Panc1 (cell line): Measurements from ENCODE around the gene USH2A.

Experiments
- POLR2AphosphoS5 ChIP-seq: IDR thresholded peaks from 2 replicates; pipeline ENCODE4 v1.6.1; 2012; ENCODE audit warnings: mild to moderate bottlenecking, low read depth, low read length, moderate library complexity
- SIN3A ChIP-seq: IDR thresholded peaks from 2 replicates; pipeline ENCODE4 v1.6.1; 2012; ENCODE audit warnings: low read depth, mild to moderate bottlenecking, low read length, moderate library complexity, borderline replicate concordance; ENCODE audit not compliant: insufficient read depth
- TCF7L2 ChIP-seq: IDR thresholded peaks from 2 replicates; pipeline ENCODE4 v1.6.1; 2011; ENCODE audit warnings: mild to moderate bottlenecking, low read depth, low read length, inconsistent platforms
- TF ChIP-seq, protein P1 (sequence below): fragments of 450-650 bp; IDR thresholded peaks from 2 replicates; pipeline ENCODE4 v1.5.1; 2017; ENCODE audit warnings: mild to moderate bottlenecking
- TF ChIP-seq, protein P2 (sequence below), 2 experiments: IDR thresholded peaks; 2 replicates each; pipeline ENCODE4 v1.6.1; 2011 to 2012; ENCODE audit warnings: low read depth in 2 of 2, control low read depth in 1 of 2, low read length in 1 of 2, mild to moderate bottlenecking in 1 of 2, moderate library complexity in 1 of 2; ENCODE audit not compliant: insufficient read depth in 1 of 2

DNA sequence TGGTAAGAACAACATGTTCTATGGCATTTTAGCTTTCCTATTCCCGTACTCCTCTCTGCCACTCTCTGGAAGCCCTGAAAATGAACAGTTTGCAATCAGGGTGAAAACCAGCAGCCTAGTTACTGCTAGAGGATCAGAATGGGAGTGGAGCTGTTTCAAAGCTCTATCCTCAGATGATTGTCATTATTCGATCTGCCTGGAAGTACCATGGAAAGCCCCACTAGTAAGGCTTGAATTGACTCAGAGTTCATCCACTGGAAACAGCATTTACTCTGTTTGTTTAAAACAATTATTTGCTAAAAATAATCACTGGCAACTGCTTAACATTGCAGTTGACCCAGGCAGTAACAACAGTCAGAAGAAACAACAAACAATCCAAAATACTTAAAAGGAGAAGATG is 91.2 kb downstream of the USH2A start:
- TF ChIP-seq SIN3A = no peak
- TF ChIP-seq, protein P1, sequence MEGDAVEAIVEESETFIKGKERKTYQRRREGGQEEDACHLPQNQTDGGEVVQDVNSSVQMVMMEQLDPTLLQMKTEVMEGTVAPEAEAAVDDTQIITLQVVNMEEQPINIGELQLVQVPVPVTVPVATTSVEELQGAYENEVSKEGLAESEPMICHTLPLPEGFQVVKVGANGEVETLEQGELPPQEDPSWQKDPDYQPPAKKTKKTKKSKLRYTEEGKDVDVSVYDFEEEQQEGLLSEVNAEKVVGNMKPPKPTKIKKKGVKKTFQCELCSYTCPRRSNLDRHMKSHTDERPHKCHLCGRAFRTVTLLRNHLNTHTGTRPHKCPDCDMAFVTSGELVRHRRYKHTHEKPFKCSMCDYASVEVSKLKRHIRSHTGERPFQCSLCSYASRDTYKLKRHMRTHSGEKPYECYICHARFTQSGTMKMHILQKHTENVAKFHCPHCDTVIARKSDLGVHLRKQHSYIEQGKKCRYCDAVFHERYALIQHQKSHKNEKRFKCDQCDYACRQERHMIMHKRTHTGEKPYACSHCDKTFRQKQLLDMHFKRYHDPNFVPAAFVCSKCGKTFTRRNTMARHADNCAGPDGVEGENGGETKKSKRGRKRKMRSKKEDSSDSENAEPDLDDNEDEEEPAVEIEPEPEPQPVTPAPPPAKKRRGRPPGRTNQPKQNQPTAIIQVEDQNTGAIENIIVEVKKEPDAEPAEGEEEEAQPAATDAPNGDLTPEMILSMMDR = no peak
- no peak for TF ChIP-seq POLR2AphosphoS5
- TF ChIP-seq, protein P2, sequence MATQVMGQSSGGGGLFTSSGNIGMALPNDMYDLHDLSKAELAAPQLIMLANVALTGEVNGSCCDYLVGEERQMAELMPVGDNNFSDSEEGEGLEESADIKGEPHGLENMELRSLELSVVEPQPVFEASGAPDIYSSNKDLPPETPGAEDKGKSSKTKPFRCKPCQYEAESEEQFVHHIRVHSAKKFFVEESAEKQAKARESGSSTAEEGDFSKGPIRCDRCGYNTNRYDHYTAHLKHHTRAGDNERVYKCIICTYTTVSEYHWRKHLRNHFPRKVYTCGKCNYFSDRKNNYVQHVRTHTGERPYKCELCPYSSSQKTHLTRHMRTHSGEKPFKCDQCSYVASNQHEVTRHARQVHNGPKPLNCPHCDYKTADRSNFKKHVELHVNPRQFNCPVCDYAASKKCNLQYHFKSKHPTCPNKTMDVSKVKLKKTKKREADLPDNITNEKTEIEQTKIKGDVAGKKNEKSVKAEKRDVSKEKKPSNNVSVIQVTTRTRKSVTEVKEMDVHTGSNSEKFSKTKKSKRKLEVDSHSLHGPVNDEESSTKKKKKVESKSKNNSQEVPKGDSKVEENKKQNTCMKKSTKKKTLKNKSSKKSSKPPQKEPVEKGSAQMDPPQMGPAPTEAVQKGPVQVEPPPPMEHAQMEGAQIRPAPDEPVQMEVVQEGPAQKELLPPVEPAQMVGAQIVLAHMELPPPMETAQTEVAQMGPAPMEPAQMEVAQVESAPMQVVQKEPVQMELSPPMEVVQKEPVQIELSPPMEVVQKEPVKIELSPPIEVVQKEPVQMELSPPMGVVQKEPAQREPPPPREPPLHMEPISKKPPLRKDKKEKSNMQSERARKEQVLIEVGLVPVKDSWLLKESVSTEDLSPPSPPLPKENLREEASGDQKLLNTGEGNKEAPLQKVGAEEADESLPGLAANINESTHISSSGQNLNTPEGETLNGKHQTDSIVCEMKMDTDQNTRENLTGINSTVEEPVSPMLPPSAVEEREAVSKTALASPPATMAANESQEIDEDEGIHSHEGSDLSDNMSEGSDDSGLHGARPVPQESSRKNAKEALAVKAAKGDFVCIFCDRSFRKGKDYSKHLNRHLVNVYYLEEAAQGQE (IDR thresholded peaks at IDR 0.05; ENCODE audit: insufficient read depth in 1 of 2, low read depth in 2 of 2, low read length in 1 of 2) = no peak
- no peak for TF ChIP-seq TCF7L2
